Measurements from ENCODE around the gene RNU7-1. TPM values are rescaled to one million over a fixed set of nuclear protein-coding genes. Genes with fewer than 3 reads are reported as not detected.

RNU7-1 gene
- total and polyA plus RNA-seq, 2 of the 4 experiments (the other 2 are of a cell fraction) = not detected

DNA sequence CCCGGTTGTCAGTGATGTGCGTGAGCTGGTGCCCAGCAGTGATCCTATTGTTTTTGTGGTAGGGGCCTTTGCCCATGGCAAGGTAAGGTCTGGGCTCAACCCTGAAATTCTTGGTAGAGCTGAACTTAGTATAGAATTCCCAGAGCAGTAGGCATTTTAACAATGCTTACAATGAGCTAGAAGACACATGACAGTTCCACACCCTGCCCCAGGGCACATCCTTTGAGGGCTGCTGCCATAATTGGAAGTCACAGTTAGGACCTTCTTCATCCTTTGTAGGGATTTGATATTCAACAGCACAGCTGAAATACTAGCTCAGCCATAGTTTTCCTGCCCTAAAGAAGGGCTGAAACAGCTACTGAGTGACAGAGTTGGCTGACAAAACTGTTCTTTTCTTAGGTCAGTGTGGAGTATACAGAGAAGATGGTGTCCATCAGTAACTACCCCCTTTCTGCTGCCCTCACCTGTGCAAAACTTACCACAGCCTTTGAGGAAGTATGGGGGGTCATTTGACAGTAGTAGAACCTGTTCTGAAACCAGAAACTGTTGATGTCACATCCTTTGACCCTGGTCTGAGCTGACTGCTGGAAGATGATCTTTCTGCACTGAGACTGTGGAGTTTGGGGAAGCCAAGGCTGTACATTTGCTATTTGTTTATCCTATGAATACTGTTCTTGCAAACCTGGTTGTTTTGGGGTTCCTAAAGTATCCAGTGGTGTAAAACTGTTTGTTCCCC is 31.8 kb downstream of the RNU7-1 start:
- ChIA-PET CTCF (interaction anchor here (0.6 kb wide), 1 partner anchor 105 kb away, joined by 3 read pairs; no protein-coding TSS in a partner anchor), POLR2A (ENCODE audit: unreplicated experiment) (interaction anchor here (0.6 kb wide), 1 partner anchor 10 kb away, joined by 6 read pairs; no protein-coding TSS in a partner anchor)
- Histone ChIP-seq H4K91ac (ENCODE audit: insufficient read depth, low read depth, low read length) (no peak overlapping the region), H4K8ac (ENCODE audit: low read depth in 2 of 2, low read length in 2 of 2) (no peak overlapping the region), H2BK120ac (ENCODE audit: low read depth, low read length) (no peak overlapping the region), H3K9me1 (ENCODE audit: insufficient read depth, low read length) (peaks cover 3% of the 10 kb centered on the region; the same call in 1 of the 2 replicates), H3K9me3 (ENCODE audit: control insufficient read depth, insufficient read depth, low read length) (no peaks in the 10 kb centered on the region), H3K4me2 (ENCODE audit: low read depth, low read length) (no peak overlapping the region), H3K36me3 (ENCODE audit: control insufficient read depth, insufficient read depth, low read length) (peaks cover 51% of the 10 kb centered on the region), H3K79me1 (ENCODE audit: low read depth in 1 of 2, low read length in 2 of 2) (peaks cover 16 to 37% of the 10 kb centered on the region in 2 experiments), H2BK5ac (ENCODE audit: low read depth, low read length, poor library complexity, severe bottlenecking) (no peak overlapping the region), H2AFZ (replicated peaks; ENCODE audit: low read length, poor library complexity) (no peak overlapping the region), H3K14ac (replicated peaks; ENCODE audit: low read depth, low read length) (no peak overlapping the region), H4K20me1 (ENCODE audit: insufficient read depth, low read length) (no peaks in the 10 kb centered on the region), H3K27me3 (ENCODE audit: control insufficient read depth, insufficient read depth, low read length) (no peaks in the 10 kb centered on the region), H2AK5ac (ENCODE audit: low read depth, low read length) (no peak overlapping the region), H4K5ac (ENCODE audit: low read depth, low read length) (no peak overlapping the region), H3K23ac (ENCODE audit: low read depth, low read length) (no peak overlapping the region), H2AK9ac (replicated peaks; ENCODE audit: low read depth, low read length, poor library complexity) (no peak overlapping the region), H3K4me3 (ENCODE audit: insufficient read depth, low read depth, low read length) (no peak overlapping the region), H2BK15ac (ENCODE audit: low read depth, low read length) (no peak overlapping the region; the same call in 2 of the 3 replicates), H3K4ac (ENCODE audit: low read depth, low read length) (no peak overlapping the region), H3K56ac (ENCODE audit: extremely low read depth, insufficient read depth, low read length) (no peak overlapping the region), H2BK20ac (ENCODE audit: low read depth, low read length) (no peak overlapping the region), H3K9ac (ENCODE audit: low read depth, low read length) (no peak overlapping the region), H3K27ac (ENCODE audit: insufficient read depth, low read length) (no peak overlapping the region), H3K18ac (ENCODE audit: low read depth, low read length) (no peak overlapping the region), H3K4me1 (ENCODE audit: control insufficient read depth, insufficient read depth, low read length) (no peaks in the 10 kb centered on the region)
- dilution Hi-C loops (cut with HindIII; ENCODE audit: low sequenced_read_pairs, unreplicated experiment) (no loop called here), intact Hi-C loops (cut with micrococcal nuclease) (no loop called here), in situ Hi-C loops (cut with MboI; ENCODE audit: low sequenced_read_pairs) (no loop called here)
- TF ChIP-seq SMC3 (IDR thresholded peaks at IDR 0.05; ENCODE audit: low read depth, low read length) = no peak
- TF ChIP-seq MAFK (IDR thresholded peaks at IDR 0.05; ENCODE audit: low read depth, low read length) = no peak
- ATAC-seq (ENCODE audit: low read depth) (no peak), DNase-seq (no peak)
- no TSS peak for BruUV-seq (replicated peaks)
- no CpG with 5 or more reads among the region's 2 CpGs for WGBS, 2 experiments (ENCODE audit: extremely low coverage in 2 of 2, insufficient read length in 1 of 2)

Measured in IMR-90 (cell line).